Progenitor cell of endocrine pancreas (in vitro differentiated cells): ENCODE results near the gene LUZP2. TPM values are rescaled to one million over a fixed set of nuclear protein-coding genes. Genes with fewer than 3 reads are reported as not detected.

Experiments used
- DNase-seq: peaks from one replicate; pipeline ENCODE4 v3.0.0; 2021; ENCODE audit warnings: low spot score; ENCODE audit not compliant: unreplicated experiment
- H3K27ac Mint-ChIP-seq: 2 replicates; pipeline ENCODE4 v1.8.0; 2021; ENCODE audit warnings: mild to moderate bottlenecking, moderate library complexity, mixed read lengths
- H3K27me3 Mint-ChIP-seq: 2 replicates; pipeline ENCODE4 v1.8.0; 2021; ENCODE audit warnings: mixed read lengths
- H3K36me3 Mint-ChIP-seq: 2 replicates; pipeline ENCODE4 v1.8.0; 2022; ENCODE audit warnings: mixed read lengths; ENCODE audit not compliant: insufficient read depth
- H3K4me1 Mint-ChIP-seq: 2 replicates; pipeline ENCODE4 v1.8.0; 2021; ENCODE audit warnings: low read depth, mixed read lengths
- H3K4me3 Mint-ChIP-seq: 2 replicates; pipeline ENCODE4 v1.8.0; 2021; ENCODE audit warnings: low read depth, mild to moderate bottlenecking, moderate library complexity, mixed read lengths
- H3K9me3 Mint-ChIP-seq: 2 replicates; pipeline ENCODE4 v1.8.0; 2021; ENCODE audit warnings: low read depth, mixed read lengths
- total RNA-seq: library from RNA; stranded (reverse); gene quantifications from 2 replicates; pipeline ENCODE4 v1.2.1, GENCODE V29; 2021
- TF ChIP-seq, protein P1 (sequence below): fragments of 200-600 bp; sonication (generic); IDR thresholded peaks from one replicate; pipeline ENCODE4 v1.5.0; 2021; ENCODE audit warnings: antibody characterized with exemption, mild to moderate bottlenecking; ENCODE audit not compliant: unreplicated experiment

The LUZP2 gene
- total RNA-seq, 1 donor from 2014 or later: 1.8 TPM

DNA sequence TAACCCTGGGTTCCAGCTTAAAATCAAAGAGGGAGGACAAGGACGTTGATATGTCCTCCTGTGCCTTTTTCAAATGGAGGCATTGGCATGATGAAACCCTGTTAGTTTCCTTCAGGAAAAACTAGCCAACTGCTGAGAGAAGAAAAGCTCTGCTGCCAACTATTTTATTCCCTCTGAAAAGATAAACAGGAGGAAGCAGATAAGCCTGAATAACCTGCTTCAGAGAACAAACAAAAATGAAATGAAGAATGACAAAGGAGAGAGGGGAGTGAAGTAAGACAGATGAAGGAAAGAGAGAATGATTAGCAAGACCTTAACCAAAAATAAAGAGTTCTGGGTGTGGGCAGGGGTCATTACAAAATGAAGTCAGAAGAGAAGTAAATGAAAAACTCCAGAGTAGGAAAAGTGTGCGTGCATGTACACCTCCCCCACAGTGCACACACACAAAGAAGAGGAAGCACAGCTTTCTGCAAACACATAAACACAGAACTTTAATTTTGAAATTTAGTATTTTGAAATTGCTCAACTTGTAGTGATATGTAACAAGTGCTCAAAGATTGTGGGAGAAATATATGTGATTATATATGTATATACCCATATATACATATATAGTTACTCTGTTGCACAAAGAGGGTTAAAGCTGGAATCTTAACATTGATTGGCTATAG lies 332.2 kb downstream of the LUZP2 start:
- Mint-ChIP-seq H3K27me3 (no peaks in the 10 kb centered on the region), H3K36me3 (no peaks in the 10 kb centered on the region), H3K27ac (peak overlapping the region; percentile 83), H3K4me3 (peak overlapping the region; percentile 12), H3K9me3 (no peaks in the 10 kb centered on the region), H3K4me1 (peaks cover 24% of the 10 kb centered on the region)
- TF ChIP-seq, protein P1, sequence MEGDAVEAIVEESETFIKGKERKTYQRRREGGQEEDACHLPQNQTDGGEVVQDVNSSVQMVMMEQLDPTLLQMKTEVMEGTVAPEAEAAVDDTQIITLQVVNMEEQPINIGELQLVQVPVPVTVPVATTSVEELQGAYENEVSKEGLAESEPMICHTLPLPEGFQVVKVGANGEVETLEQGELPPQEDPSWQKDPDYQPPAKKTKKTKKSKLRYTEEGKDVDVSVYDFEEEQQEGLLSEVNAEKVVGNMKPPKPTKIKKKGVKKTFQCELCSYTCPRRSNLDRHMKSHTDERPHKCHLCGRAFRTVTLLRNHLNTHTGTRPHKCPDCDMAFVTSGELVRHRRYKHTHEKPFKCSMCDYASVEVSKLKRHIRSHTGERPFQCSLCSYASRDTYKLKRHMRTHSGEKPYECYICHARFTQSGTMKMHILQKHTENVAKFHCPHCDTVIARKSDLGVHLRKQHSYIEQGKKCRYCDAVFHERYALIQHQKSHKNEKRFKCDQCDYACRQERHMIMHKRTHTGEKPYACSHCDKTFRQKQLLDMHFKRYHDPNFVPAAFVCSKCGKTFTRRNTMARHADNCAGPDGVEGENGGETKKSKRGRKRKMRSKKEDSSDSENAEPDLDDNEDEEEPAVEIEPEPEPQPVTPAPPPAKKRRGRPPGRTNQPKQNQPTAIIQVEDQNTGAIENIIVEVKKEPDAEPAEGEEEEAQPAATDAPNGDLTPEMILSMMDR: no peak
- DNase-seq: no peak

- Mint-ChIP-seq H3K27me3 (no peaks in the 10 kb centered on the region), H3K4me1 (peaks cover 19% of the 10 kb centered on the region), H3K36me3 (no peaks in the 10 kb centered on the region), H3K4me3 (no peak overlapping the region), H3K27ac (no peak overlapping the region), H3K9me3 (no peaks in the 10 kb centered on the region)
- DNase-seq: no peak
- TF ChIP-seq, protein P1: no peak
Observed at GRCh38 chr11:24833573-24833972, 336.7 kb downstream of the LUZP2 start.

DNA sequence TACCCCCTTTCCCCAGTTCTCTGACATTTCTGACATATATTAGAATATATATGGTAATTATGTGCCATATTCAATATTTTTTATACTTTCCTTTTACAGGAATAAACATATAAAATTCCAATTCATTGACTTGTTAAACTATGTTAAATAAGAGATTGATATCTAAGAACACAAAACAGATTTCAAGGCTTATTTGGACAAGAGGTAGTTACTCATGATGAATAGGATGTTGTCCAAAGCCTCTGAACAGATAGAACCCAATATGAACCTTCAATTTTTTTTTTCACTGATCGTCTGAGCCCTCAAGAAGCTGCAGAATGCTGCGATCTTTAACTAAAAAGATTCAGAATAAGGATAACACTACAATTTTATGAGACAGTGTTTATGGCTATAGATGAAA lies 340.3 kb downstream of the LUZP2 start:
- Mint-ChIP-seq H3K27ac (no peak overlapping the region), H3K4me3 (no peak overlapping the region), H3K9me3 (no peaks in the 10 kb centered on the region), H3K4me1 (peaks cover 2% of the 10 kb centered on the region), H3K27me3 (no peaks in the 10 kb centered on the region), H3K36me3 (no peaks in the 10 kb centered on the region)
- TF ChIP-seq, protein P1: no peak
- no peak for DNase-seq

- Mint-ChIP-seq H3K27ac (no peak overlapping the region), H3K27me3 (no peaks in the 10 kb centered on the region), H3K9me3 (peaks cover 7% of the 10 kb centered on the region), H3K4me3 (no peak overlapping the region), H3K4me1 (no peaks in the 10 kb centered on the region), H3K36me3 (no peaks in the 10 kb centered on the region)
- no peak for DNase-seq
- TF ChIP-seq, protein P1: no peak
Observed at GRCh38 chr11:24842308-24842707, 345.5 kb downstream of the LUZP2 start.

DNA sequence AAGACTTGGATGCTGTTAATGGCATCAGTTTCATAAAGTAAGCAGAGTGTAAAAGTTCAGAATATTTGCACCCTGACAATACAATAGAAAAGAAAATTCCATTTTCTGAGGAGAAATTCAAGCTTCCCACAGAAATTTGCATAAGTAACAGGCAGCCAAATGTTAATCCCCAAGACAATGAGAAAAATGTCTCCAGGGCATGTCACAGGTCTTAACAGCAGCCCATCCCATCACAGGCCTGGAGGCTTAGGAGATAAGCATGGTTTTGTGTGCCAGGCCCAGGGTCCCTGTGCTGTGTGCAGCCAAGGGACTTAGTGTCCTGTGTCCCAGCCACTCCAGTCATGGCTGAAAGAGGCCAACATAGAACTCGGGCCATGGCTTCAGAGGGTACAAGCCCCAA lies 347.6 kb downstream of the LUZP2 start:
- no peaks in the 10 kb centered on the region for H3K27me3 Mint-ChIP-seq
- no peak for DNase-seq
- TF ChIP-seq, protein P1: no peak
- no peaks in the 10 kb centered on the region for H3K4me1 Mint-ChIP-seq
- no peak overlapping the region for H3K27ac Mint-ChIP-seq
- H3K9me3 Mint-ChIP-seq: peaks cover 7% of the 10 kb centered on the region
- no peaks in the 10 kb centered on the region for H3K36me3 Mint-ChIP-seq
- H3K4me3 Mint-ChIP-seq: no peak overlapping the region
